GM18858 (cell line): ENCODE data around the gene GCM1.

ENCODE experiments used
- ATAC-seq: cut with Tn5 transposase; IDR thresholded peaks from one replicate; pipeline ENCODE4 v1.9.1; 2021; ENCODE audit not compliant: unreplicated experiment

Gene GCM1

DNA sequence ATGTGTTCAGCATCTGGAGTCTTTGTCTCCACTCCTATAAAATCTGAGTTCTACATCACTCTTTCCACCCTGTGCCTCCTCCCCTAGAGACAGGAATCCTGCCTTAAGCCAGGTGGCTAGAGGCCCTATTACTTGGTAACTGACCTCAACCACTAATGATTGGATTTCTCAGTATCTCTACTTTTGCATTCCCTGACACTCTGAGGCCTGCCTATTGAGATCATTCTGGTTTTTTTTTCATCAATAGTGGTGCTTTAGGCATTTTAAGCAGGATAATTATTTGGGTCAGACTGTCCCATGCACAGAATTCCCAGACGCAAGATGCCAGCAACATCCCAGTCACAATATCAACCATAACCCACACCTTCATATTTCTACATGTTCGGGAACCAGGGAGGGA lies 3.9 kb upstream of the GCM1 start:
- no peak for ATAC-seq

DNA sequence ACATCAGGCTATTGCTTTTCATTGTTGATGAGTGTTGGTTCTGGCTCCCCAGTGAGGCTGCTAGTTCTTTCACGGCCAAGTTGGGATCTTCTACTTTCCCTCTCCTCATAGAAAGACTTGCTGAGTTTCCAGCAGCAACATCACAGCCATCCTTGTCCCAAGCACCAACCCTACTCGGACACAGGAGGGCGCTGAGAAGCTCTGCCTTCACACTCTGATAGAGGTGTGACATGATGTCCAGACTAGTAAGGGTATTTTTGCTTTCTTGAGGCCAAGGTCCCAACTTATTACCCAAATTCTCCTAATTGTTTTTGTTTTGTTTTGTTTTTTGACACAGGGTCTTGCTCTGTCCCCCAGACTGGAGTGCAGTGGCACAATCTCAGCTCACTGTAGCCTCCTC lies 3.0 kb upstream of the GCM1 start:
- ATAC-seq = no peak

DNA sequence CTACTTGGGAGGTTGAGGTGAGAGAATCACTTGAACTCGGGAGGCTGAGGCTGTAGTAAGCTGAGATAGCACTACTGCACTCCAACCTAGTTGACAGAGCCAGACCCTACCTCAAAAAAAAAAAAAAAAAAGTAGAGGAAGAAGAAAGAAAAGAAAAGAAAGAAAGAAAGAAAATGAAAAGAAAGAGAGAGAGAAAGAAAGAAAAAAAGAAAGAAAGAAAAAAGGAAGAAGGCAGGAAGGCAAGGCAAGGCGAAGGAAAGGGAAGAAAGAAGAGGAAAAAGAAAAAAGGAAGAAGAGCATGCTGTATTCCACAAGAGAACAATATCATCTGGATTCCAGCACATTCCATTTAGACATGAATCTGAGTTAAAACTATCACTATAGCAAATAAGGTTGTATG lies 3.8 kb downstream of the GCM1 start:
- no peak for ATAC-seq

DNA sequence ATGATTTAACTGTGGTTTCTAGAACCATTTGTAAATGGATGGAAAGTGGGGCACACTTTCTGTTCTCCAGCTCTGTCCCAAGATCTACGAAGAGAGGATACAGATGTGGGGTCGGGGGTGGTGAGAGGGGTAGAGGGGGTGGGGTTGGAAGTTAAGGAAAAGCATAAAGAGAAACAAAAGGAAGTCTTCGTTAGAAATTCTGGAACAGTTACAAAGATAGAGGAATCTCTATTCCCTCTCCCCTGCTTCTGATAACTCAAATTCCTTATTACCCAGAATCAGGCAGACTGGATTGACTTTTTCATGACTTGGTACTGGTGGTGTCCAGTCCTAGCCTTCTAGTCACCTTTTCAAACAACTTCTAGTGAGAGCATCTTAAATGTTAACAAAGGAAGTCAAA lies 4.9 kb downstream of the GCM1 start:
- ATAC-seq = no peak

GRCh38 chr6:53142810-53143209 lies 5.8 kb downstream of the GCM1 start:
- no peak for ATAC-seq

GRCh38 chr6:53139841-53140413 lies 8.7 kb downstream of the GCM1 start:
- no peak for ATAC-seq

- no peak for ATAC-seq
Measured at GRCh38 chr6:53136000-53136609, 12.5 kb downstream of the GCM1 start.

DNA sequence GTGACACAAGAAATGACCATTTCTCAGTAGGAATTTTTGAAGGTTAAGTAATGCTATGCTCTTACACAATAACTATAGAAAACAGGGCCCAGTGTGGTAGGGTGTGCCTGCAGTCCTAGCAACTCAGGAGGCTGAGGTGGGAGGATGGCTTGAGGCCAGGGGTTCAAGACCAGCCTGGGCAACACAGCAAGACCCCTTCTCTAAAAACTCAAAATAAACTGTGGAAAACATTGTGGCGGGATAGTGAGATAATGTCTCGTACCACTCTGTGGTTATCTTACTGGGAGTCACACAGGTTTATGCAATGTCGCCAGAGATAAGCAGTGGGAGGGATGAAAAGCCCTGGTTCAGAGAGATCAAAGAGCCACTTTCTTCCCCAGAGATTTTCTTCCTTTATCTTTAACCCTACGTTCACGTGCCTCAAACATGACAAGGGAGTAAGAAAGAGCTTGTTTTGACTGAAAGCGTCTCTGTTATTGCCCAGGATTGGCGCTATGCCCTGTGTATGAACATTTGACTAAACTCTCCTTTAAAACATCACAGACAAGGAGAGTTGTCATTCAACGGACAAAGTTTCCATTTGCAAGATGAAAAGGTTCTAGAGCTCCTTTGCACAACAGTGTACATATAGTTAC lies 13.9 kb downstream of the GCM1 start:
- ATAC-seq = no peak

DNA sequence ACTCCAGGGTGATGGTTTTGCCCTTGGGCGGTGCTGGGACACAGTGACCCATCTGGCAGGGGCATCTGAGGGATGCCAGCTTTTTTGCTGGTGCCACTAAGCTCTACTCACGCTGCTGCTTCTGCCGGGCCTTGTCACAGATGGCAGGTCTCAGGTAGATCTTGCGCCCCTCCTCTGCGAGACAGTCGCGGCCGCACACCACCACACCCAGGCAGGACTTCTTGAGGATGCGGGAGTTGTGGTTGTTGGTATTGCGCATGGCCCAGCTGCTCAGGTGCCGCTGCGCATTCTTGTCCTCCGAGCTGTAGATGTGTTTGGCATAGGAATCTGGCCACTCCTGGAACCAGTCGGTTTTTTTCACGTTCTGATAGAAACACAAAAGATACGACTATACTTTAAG lies 14.7 kb downstream of the GCM1 start:
- no peak for ATAC-seq

DNA sequence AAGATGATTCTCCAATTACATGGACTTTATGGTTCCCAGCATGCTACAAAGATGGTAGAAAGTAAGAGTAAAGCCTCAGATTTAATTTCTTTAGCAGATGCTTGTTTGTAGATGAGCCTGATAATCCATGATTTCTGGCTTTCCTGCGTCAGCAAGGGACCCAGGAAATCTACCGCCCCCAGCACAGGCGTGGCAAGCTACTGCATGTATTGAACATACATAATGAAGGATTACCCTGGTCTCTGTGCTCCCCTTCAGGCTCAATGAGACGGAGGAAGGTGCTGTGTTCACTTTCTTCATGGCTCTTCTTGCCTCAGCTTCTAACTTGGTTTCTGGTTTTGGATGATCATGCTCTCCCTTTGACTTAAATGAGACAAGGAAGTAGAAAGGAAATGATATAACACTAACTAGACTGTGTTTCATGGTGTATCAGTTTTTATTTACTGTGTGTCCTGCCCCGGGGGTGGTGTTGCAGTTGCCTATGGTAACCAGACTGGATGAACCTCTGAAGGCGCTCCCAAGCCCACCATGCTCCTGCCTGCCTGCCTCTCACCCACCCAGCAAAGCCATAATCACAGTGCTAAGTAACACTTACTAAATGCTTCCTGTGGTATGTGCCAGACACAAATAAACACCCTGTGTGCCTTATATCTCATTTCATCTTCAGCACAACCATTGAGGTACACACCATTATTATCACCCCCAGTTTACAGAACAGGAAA lies 17.9 kb downstream of the GCM1 start:
- no peak for ATAC-seq

- ATAC-seq = no peak
Measured at GRCh38 chr6:53128842-53129241, 19.8 kb downstream of the GCM1 start.

GRCh38 chr6:53125276-53125675 lies 23.4 kb downstream of the GCM1 start:
- ATAC-seq = no peak

- ATAC-seq = no peak
Measured at GRCh38 chr6:53124131-53124800, 24.4 kb downstream of the GCM1 start.

GRCh38 chr6:53119772-53120409 lies 28.8 kb downstream of the GCM1 start:
- no peak for ATAC-seq

GRCh38 chr6:53119349-53119748 lies 29.3 kb downstream of the GCM1 start:
- ATAC-seq = no peak

- ATAC-seq = no peak
Measured at GRCh38 chr6:53115741-53116140, 32.9 kb downstream of the GCM1 start.

DNA sequence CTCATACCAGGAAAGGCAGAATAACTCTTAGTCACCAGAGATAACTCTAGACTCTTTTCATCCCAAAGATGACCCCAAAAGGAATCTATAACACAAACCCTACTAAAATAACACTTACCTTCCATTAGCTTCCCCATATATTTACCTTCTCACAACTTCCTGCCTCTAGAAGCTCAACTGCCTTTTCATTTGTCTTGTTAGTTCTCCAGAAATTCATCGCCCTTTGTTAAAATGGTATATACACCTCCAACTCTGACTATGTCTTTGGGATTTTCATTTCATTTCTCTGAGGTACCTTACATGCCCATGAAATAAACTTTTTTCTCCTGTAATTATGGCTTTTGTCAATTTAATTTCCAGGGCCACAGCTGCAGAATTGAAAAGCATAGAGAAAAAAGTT lies 33.5 kb downstream of the GCM1 start:
- ATAC-seq = no peak

GRCh38 chr6:53113742-53114141 lies 34.9 kb downstream of the GCM1 start:
- ATAC-seq = no peak

GRCh38 chr6:53112871-53113270 lies 35.8 kb downstream of the GCM1 start:
- ATAC-seq = no peak

GRCh38 chr6:53112404-53112803 lies 36.2 kb downstream of the GCM1 start:
- no peak for ATAC-seq

- ATAC-seq = no peak
Measured at GRCh38 chr6:53111865-53112264, 36.8 kb downstream of the GCM1 start.
